Mesendoderm (in vitro differentiated cells): ENCODE results near the gene SLC29A2.
A peak's percentile ranks its signal among the peaks of the same experiment; 100 is the strongest.

Source experiments
- DNase-seq: peaks from one replicate; pipeline ENCODE4 v3.0.0; 2013
- H2AK5ac ChIP-seq: 2 replicates; pipeline ENCODE4 v1.6.1; 2013; ENCODE audit warnings: low read length, inconsistent platforms
- H2BK120ac ChIP-seq: 2 replicates; pipeline ENCODE4 v1.6.1; 2013; ENCODE audit warnings: low read depth, mild to moderate bottlenecking, low read length, moderate library complexity, mixed read lengths
- H2BK15ac ChIP-seq: replicated peaks from 2 replicates; pipeline ENCODE4 v1.6.1; 2013; ENCODE audit warnings: low read depth, mild to moderate bottlenecking, moderate library complexity
- H2BK5ac ChIP-seq: 2 replicates; pipeline ENCODE4 v1.6.1; 2013; ENCODE audit warnings: low read length, inconsistent platforms
- H3K18ac ChIP-seq: 2 replicates; pipeline ENCODE4 v1.6.1; 2013; ENCODE audit warnings: mild to moderate bottlenecking, low read length, mixed read lengths
- H3K23ac ChIP-seq: one replicate; pipeline ENCODE4 v1.6.1; 2013; ENCODE audit warnings: low read length
- H3K27ac ChIP-seq: 2 replicates; pipeline ENCODE4 v1.5.1; 2013; ENCODE audit warnings: low read depth, mild to moderate bottlenecking, inconsistent platforms, low read length, moderate library complexity
- H3K27me3 ChIP-seq: 2 replicates; pipeline ENCODE4 v1.6.1; 2013; ENCODE audit warnings: low read length, control low read depth, mild to moderate bottlenecking, inconsistent platforms; ENCODE audit not compliant: insufficient read depth, poor library complexity
- H3K36me3 ChIP-seq: 2 replicates; pipeline ENCODE4 v1.6.1; 2013; ENCODE audit warnings: low read length, inconsistent platforms; ENCODE audit not compliant: control insufficient read depth, insufficient read depth
- H3K4ac ChIP-seq: one replicate; pipeline ENCODE4 v1.6.1; 2013; ENCODE audit warnings: low read depth, mild to moderate bottlenecking, low read length, moderate library complexity
- H3K4me1 ChIP-seq: 2 replicates; pipeline ENCODE4 v1.6.1; 2013; ENCODE audit warnings: low read depth, low read length, inconsistent platforms; ENCODE audit not compliant: control insufficient read depth
- H3K4me2 ChIP-seq: 2 replicates; pipeline ENCODE4 v1.6.1; 2013; ENCODE audit warnings: low read length
- H3K4me3 ChIP-seq: 2 replicates; pipeline ENCODE4 v1.5.1; 2013; ENCODE audit warnings: mild to moderate bottlenecking, low read length
- H3K56ac ChIP-seq: one replicate; pipeline ENCODE4 v1.6.1; 2013; ENCODE audit warnings: low read length
- H3K79me1 ChIP-seq: 2 replicates; pipeline ENCODE4 v1.6.1; 2013; ENCODE audit warnings: low read length, inconsistent platforms
- H3K79me2 ChIP-seq: 2 replicates; pipeline ENCODE4 v1.6.1; 2013; ENCODE audit warnings: mild to moderate bottlenecking, low read length; ENCODE audit not compliant: control insufficient read depth, insufficient read depth
- H3K9ac ChIP-seq: 2 replicates; pipeline ENCODE4 v1.6.1; 2013; ENCODE audit warnings: low read length, inconsistent platforms
- H4K5ac ChIP-seq: one replicate; pipeline ENCODE4 v1.6.1; 2013; ENCODE audit warnings: low read length
- H4K8ac ChIP-seq: one replicate; pipeline ENCODE4 v1.6.1; 2013; ENCODE audit warnings: low read depth, mild to moderate bottlenecking, control low read depth, low read length, moderate library complexity
- WGBS: extraction: QIAGEN DNeasy Blood & Tissue Kit; methylation state at CpG from one replicate; pipeline ENCODE4 v1.1.7; 2013; ENCODE audit warnings: low lambda C conversion rate, missing lambda C conversion rate; ENCODE audit not compliant: insufficient coverage; ENCODE audit errors: extremely low coverage; 5-methylcytosine and 5-hydroxymethylcytosine counted together

Gene SLC29A2

DNA sequence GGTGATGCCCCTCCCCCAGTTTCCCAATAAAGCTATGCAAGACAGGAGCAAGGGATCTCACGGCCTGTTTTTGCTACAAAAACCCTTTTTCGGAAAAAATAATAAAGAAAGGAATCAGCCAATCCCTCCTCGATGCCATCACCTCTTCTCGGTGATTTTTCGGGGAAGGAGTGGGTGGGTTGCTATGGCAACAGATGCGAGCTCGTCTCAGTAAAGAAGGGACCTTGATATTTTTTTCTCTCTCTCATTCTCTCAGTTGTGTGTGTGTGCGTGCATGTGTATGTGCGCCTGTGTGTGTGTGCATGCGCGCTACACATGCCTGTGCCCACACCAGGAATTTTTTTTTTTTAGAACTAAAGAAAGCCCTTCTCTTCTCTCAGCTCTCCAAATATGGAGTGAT is 45.4 kb upstream of the SLC29A2 start:
- no peak overlapping the region for H3K56ac ChIP-seq
- H2BK15ac ChIP-seq, result no peak overlapping the region
- DNase-seq, result no peak
- H3K36me3 ChIP-seq, result no peaks in the 10 kb centered on the region
- H3K27ac ChIP-seq, result no peak overlapping the region
- no peak overlapping the region for H3K4me2 ChIP-seq
- H3K18ac ChIP-seq, result no peak overlapping the region
- H4K8ac ChIP-seq, result no peak overlapping the region
- no peak overlapping the region for H4K5ac ChIP-seq
- no CpG with 5 or more reads among the region's 11 CpGs for WGBS
- no peak overlapping the region for H3K4ac ChIP-seq
- H3K4me1 ChIP-seq, result peaks cover 2% of the 10 kb centered on the region
- H3K79me2 ChIP-seq, result no peaks in the 10 kb centered on the region
- H3K9ac ChIP-seq, result no peak overlapping the region
- no peak overlapping the region for H2AK5ac ChIP-seq
- H3K79me1 ChIP-seq, result no peaks in the 10 kb centered on the region
- H3K4me3 ChIP-seq, result no peak overlapping the region
- peaks cover 22% of the 10 kb centered on the region for H3K27me3 ChIP-seq
- H2BK5ac ChIP-seq, result no peak overlapping the region
- no peak overlapping the region for H2BK120ac ChIP-seq
- H3K23ac ChIP-seq, result no peak overlapping the region

DNA sequence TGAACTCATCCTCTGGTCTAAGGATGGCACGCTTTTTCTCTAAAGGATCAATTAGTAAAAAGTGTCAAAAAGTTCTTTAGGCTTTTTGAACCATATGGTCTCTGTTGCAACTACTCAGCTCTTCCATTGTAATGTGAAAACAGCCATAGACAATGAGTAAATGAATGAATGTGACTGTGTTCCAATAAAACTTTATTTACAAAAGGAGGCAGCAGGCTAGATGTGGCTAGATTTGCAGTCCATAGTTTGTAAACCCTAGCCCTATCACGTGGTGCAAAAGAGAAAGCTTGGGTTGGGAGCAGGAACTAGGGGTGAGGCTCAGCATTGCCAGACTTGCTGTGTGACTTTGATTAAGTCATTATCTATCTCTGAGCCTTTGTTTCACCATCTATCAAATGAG is 43.9 kb upstream of the SLC29A2 start:
- H3K79me1 ChIP-seq, result no peaks in the 10 kb centered on the region
- no peak overlapping the region for H2BK15ac ChIP-seq
- no peak overlapping the region for H2BK120ac ChIP-seq
- H3K18ac ChIP-seq, result no peak overlapping the region
- WGBS, result no CpG with 5 or more reads among the region's 2 CpGs
- no peaks in the 10 kb centered on the region for H3K79me2 ChIP-seq
- no peak overlapping the region for H3K9ac ChIP-seq
- H4K8ac ChIP-seq, result no peak overlapping the region
- no peak overlapping the region for H3K56ac ChIP-seq
- no peak overlapping the region for H2AK5ac ChIP-seq
- peaks cover 12% of the 10 kb centered on the region for H3K27me3 ChIP-seq
- H3K4me3 ChIP-seq, result no peak overlapping the region
- no peak overlapping the region for H3K4ac ChIP-seq
- no peak for DNase-seq
- H4K5ac ChIP-seq, result no peak overlapping the region
- no peak overlapping the region for H2BK5ac ChIP-seq
- no peaks in the 10 kb centered on the region for H3K36me3 ChIP-seq
- H3K23ac ChIP-seq, result no peak overlapping the region
- H3K4me2 ChIP-seq, result no peak overlapping the region
- peaks cover 2% of the 10 kb centered on the region for H3K4me1 ChIP-seq
- no peak overlapping the region for H3K27ac ChIP-seq

DNA sequence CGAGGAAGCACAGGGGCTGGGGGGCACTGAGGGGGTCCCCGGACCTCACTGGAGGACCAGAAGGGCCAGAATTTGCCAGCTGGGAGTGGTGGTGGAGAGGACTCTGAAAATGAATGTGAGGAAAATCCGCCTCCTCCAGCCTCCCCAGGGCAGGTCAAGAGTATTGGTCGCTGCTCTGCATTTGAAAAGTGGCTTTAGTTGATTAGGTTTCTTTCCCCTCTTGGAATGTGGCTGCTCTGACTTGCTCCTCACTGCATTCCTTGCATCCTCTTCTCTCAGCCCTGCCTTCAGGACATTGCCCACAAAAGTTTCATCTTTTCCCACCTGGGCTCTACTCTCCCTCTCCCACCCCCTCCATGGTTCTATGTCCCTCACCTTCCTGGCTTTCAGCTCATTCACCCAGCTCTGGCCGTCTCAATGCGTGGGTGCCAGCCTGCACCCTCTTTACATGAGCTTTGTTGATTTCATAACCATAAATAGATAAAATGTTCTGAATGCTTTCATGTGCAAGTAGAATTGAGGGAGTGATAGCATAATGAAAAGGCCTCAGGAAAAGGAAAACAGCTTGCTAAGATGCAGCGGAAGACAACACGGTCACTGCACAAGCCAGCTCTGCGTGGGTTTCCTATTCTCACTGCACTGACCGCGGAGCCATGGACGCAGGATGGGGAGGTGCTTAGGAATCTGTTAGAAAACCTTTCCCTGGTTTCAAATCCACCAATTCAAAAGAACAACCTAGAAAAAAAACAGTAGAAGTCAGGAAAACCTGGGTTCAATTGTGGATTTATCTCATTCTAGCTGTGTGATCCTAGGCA is 42.8 kb upstream of the SLC29A2 start:
- Histone ChIP-seq H3K27me3 (peaks cover 4% of the 10 kb centered on the region), H3K56ac (no peak overlapping the region), H3K23ac (no peak overlapping the region), H2BK5ac (no peak overlapping the region), H3K4me3 (no peak overlapping the region), H3K79me2 (no peaks in the 10 kb centered on the region), H4K5ac (no peak overlapping the region), H3K27ac (no peak overlapping the region), H2AK5ac (no peak overlapping the region), H3K4me2 (no peak overlapping the region), H3K4ac (no peak overlapping the region), H3K36me3 (no peaks in the 10 kb centered on the region), H2BK120ac (no peak overlapping the region), H4K8ac (no peak overlapping the region), H3K4me1 (no peaks in the 10 kb centered on the region), H3K9ac (no peak overlapping the region), H3K79me1 (no peaks in the 10 kb centered on the region), H3K18ac (no peak overlapping the region), H2BK15ac (no peak overlapping the region)
- no CpG with 5 or more reads among the region's 12 CpGs for WGBS
- DNase-seq, result peak; percentile 75

DNA sequence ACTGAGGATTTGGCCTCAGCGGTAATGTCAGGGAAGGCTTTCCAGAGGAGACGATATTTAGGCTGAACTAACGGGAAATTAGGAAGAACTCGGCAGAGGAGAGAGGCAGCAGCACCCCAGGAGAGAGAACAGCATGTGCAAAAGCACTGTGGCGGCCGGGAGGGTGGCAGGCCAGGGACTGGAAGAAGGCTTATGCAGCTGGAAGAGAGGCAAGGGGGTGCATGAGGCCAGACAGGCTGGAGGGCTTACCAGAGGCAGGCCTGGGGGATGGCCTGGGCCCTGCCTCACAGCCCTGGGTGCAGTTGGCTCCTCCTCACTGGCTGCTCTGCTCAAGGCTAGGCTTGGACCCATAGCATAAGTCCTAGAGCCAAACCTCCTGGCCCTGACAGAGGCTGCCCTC is 41.6 kb upstream of the SLC29A2 start:
- no peak overlapping the region for H3K18ac ChIP-seq
- H3K27me3 ChIP-seq, result no peaks in the 10 kb centered on the region
- H3K9ac ChIP-seq, result no peak overlapping the region
- no peak for DNase-seq
- H3K4me3 ChIP-seq, result no peak overlapping the region
- no peak overlapping the region for H2BK120ac ChIP-seq
- no CpG with 5 or more reads among the region's 6 CpGs for WGBS
- H2AK5ac ChIP-seq, result no peak overlapping the region
- H3K27ac ChIP-seq, result no peak overlapping the region
- H2BK15ac ChIP-seq, result no peak overlapping the region
- no peak overlapping the region for H3K23ac ChIP-seq
- H3K4ac ChIP-seq, result no peak overlapping the region
- no peak overlapping the region for H4K5ac ChIP-seq
- no peak overlapping the region for H4K8ac ChIP-seq
- H3K36me3 ChIP-seq, result no peaks in the 10 kb centered on the region
- H2BK5ac ChIP-seq, result no peak overlapping the region
- H3K79me1 ChIP-seq, result no peaks in the 10 kb centered on the region
- H3K4me2 ChIP-seq, result no peak overlapping the region
- H3K56ac ChIP-seq, result no peak overlapping the region
- H3K79me2 ChIP-seq, result no peaks in the 10 kb centered on the region
- H3K4me1 ChIP-seq, result no peaks in the 10 kb centered on the region

DNA sequence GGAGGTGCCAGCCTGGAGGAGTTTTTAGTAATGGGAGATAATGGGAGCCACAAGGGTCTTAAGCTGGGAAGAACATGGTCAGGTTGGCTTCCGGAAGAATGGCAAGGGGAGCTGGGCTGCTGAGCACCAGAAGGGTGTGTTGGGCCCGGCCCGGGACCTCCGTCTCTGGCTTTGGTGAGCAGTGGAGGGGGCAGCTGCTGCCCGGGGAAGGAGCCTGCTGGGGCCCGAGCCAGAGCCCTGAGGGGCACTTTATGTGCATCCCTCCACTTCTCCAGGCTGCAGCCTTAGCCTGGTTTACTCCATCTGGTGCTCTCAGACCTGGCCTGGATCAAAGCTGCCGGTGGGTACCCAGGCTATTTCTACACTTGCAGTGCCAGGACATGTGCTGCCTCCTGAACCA is 40.5 kb upstream of the SLC29A2 start:
- no peaks in the 10 kb centered on the region for H3K79me2 ChIP-seq
- no CpG with 5 or more reads among the region's 7 CpGs for WGBS
- H4K5ac ChIP-seq, result no peak overlapping the region
- no peak overlapping the region for H2BK5ac ChIP-seq
- no peak overlapping the region for H3K4me3 ChIP-seq
- no peak overlapping the region for H4K8ac ChIP-seq
- no peaks in the 10 kb centered on the region for H3K36me3 ChIP-seq
- no peak for DNase-seq
- H2BK120ac ChIP-seq, result no peak overlapping the region
- no peak overlapping the region for H3K4me2 ChIP-seq
- no peak overlapping the region for H2BK15ac ChIP-seq
- no peak overlapping the region for H3K56ac ChIP-seq
- no peak overlapping the region for H3K9ac ChIP-seq
- no peak overlapping the region for H3K4ac ChIP-seq
- H3K27ac ChIP-seq, result no peak overlapping the region
- no peaks in the 10 kb centered on the region for H3K27me3 ChIP-seq
- no peak overlapping the region for H2AK5ac ChIP-seq
- no peak overlapping the region for H3K18ac ChIP-seq
- H3K4me1 ChIP-seq, result no peaks in the 10 kb centered on the region
- no peaks in the 10 kb centered on the region for H3K79me1 ChIP-seq
- H3K23ac ChIP-seq, result no peak overlapping the region

DNA sequence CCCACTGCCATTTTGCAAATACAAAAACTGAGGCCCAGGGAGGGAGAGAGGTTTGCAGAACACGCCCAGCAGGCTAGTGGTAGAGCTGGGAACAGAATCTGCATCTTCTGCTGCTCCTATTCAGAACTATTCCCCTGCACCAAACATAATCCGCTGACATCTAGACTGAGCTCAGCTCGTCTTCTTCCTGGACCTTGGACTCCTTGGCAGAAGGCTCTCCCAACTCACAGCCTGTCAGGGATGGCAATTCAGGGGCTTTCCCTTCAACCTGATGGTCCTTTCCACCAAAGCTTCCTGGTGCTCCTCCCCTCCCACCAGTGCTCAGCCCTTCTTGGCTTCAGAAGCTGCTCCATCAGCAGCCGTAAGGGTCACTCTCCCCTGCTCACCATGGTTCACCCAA is 39.8 kb upstream of the SLC29A2 start:
- H3K23ac ChIP-seq, result no peak overlapping the region
- H3K36me3 ChIP-seq, result no peaks in the 10 kb centered on the region
- no peak overlapping the region for H2BK5ac ChIP-seq
- H4K8ac ChIP-seq, result no peak overlapping the region
- no peak overlapping the region for H3K4ac ChIP-seq
- H3K4me2 ChIP-seq, result no peak overlapping the region
- H3K18ac ChIP-seq, result no peak overlapping the region
- DNase-seq, result no peak
- no peak overlapping the region for H2BK120ac ChIP-seq
- WGBS, result no CpG with 5 or more reads among the region's 4 CpGs
- no peak overlapping the region for H3K27ac ChIP-seq
- H3K79me1 ChIP-seq, result no peaks in the 10 kb centered on the region
- H4K5ac ChIP-seq, result no peak overlapping the region
- no peaks in the 10 kb centered on the region for H3K27me3 ChIP-seq
- no peak overlapping the region for H2AK5ac ChIP-seq
- H2BK15ac ChIP-seq, result no peak overlapping the region
- no peak overlapping the region for H3K9ac ChIP-seq
- H3K56ac ChIP-seq, result no peak overlapping the region
- H3K79me2 ChIP-seq, result no peaks in the 10 kb centered on the region
- H3K4me3 ChIP-seq, result no peak overlapping the region
- H3K4me1 ChIP-seq, result no peaks in the 10 kb centered on the region
